H9 (cell line): ENCODE data around the gene ATG7. TPM values are rescaled to one million over a fixed set of nuclear protein-coding genes. Genes with fewer than 3 reads are reported as not detected.

Experiments used
- DNase-seq: peaks from one replicate; pipeline ENCODE4 v3.0.0-alpha.2; 2017
- H2AFZ ChIP-seq: one replicate; pipeline ENCODE4 v1.6.1; 2013; ENCODE audit warnings: mild to moderate bottlenecking, low read length, control low read depth, moderate library complexity
- H2AK5ac ChIP-seq: 2 replicates; pipeline ENCODE4 v1.6.1; 2013; ENCODE audit warnings: low read length, control low read depth, mixed read lengths; ENCODE audit not compliant: insufficient read length
- H2BK120ac ChIP-seq: one replicate; pipeline ENCODE4 v1.6.1; 2013; ENCODE audit warnings: low read depth, mild to moderate bottlenecking, low read length, control low read depth, inconsistent platforms; ENCODE audit not compliant: poor library complexity, severe bottlenecking
- H2BK12ac ChIP-seq: 2 replicates; pipeline ENCODE4 v1.6.1; 2013; ENCODE audit warnings: low read length, control low read depth, mixed read lengths, low read depth; ENCODE audit not compliant: insufficient read length
- H2BK15ac ChIP-seq: 2 replicates; pipeline ENCODE4 v1.6.1; 2013; ENCODE audit warnings: low read depth, low read length, control low read depth
- H2BK20ac ChIP-seq: one replicate; pipeline ENCODE4 v1.6.1; 2013; ENCODE audit warnings: low read depth, mild to moderate bottlenecking, low read length, control low read depth, inconsistent platforms; ENCODE audit not compliant: poor library complexity, severe bottlenecking
- H2BK5ac ChIP-seq: 2 replicates; pipeline ENCODE4 v1.6.1; 2013; ENCODE audit warnings: low read length, control low read depth, mixed read lengths; ENCODE audit not compliant: insufficient read length
- H3K14ac ChIP-seq: 2 replicates; pipeline ENCODE4 v1.6.1; 2013; ENCODE audit warnings: low read length, control low read depth; ENCODE audit not compliant: insufficient read depth
- H3K18ac ChIP-seq: 2 replicates; pipeline ENCODE4 v1.6.1; 2013; ENCODE audit warnings: low read depth, mild to moderate bottlenecking, mixed read lengths, low read length, control low read depth; ENCODE audit not compliant: insufficient read length
- H3K23ac ChIP-seq: 2 replicates; pipeline ENCODE4 v1.6.1; 2013; ENCODE audit warnings: low read length, control low read depth, mixed read lengths, low read depth; ENCODE audit not compliant: insufficient read length
- H3K23me2 ChIP-seq: 2 replicates; pipeline ENCODE4 v1.6.1; 2013; ENCODE audit warnings: low read depth, mild to moderate bottlenecking, mixed read lengths, low read length, control low read depth; ENCODE audit not compliant: insufficient read length, poor library complexity, severe bottlenecking
- H3K27ac ChIP-seq: 2 replicates; pipeline ENCODE4 v1.5.1; 2013; ENCODE audit warnings: low read length, control low read depth, mixed read lengths, low read depth; ENCODE audit not compliant: insufficient read length
- H3K27me3 ChIP-seq: 2 replicates; pipeline ENCODE4 v1.6.1; 2013; ENCODE audit warnings: low read length, control low read depth, inconsistent platforms; ENCODE audit not compliant: insufficient read depth
- H3K4ac ChIP-seq: 2 replicates; pipeline ENCODE4 v1.6.1; 2013; ENCODE audit warnings: low read depth, mild to moderate bottlenecking, control low read depth, inconsistent platforms, low read length, moderate library complexity
- H3K4me1 ChIP-seq: 2 replicates; pipeline ENCODE4 v1.6.1; 2013; ENCODE audit warnings: low read length, control low read depth, inconsistent platforms; ENCODE audit not compliant: insufficient read depth
- H3K4me2 ChIP-seq: 2 replicates; pipeline ENCODE4 v1.6.1; 2013; ENCODE audit warnings: low read length, control low read depth, mixed read lengths; ENCODE audit not compliant: insufficient read length, insufficient read depth
- H3K56ac ChIP-seq: 2 replicates; pipeline ENCODE4 v1.6.1; 2013; ENCODE audit warnings: low read depth, mild to moderate bottlenecking, mixed read lengths, low read length, control low read depth; ENCODE audit not compliant: insufficient read length
- H3K79me1 ChIP-seq: 2 replicates; pipeline ENCODE4 v1.6.1; 2013; ENCODE audit warnings: low read depth, mild to moderate bottlenecking, moderate library complexity, low read length, control low read depth, inconsistent platforms; ENCODE audit not compliant: insufficient read depth, poor library complexity, severe bottlenecking
- H3K79me2 ChIP-seq: 2 replicates; pipeline ENCODE4 v1.6.1; 2013; ENCODE audit warnings: low read length, control low read depth, inconsistent platforms; ENCODE audit not compliant: insufficient read depth
- H3K9ac ChIP-seq: 2 replicates; pipeline ENCODE4 v1.6.1; 2013; ENCODE audit warnings: low read length, control low read depth, mixed read lengths; ENCODE audit not compliant: insufficient read length; ENCODE audit errors: extremely low read depth
- H3K9me3 ChIP-seq: one replicate; pipeline ENCODE4 v1.6.1; 2013; ENCODE audit warnings: low read depth, low read length, inconsistent platforms; ENCODE audit not compliant: control insufficient read depth
- H3T11ph ChIP-seq: one replicate; pipeline ENCODE4 v1.6.1; 2013; ENCODE audit warnings: mild to moderate bottlenecking, low read length, control low read depth, inconsistent platforms
- H4K20me1 ChIP-seq: one replicate; pipeline ENCODE4 v1.6.1; 2013; ENCODE audit not compliant: control insufficient read depth, insufficient read length, insufficient read depth
- H4K5ac ChIP-seq: 2 replicates; pipeline ENCODE4 v1.6.1; 2013; ENCODE audit warnings: low read depth, mild to moderate bottlenecking, mixed read lengths, low read length, control low read depth; ENCODE audit not compliant: insufficient read length
- H4K8ac ChIP-seq: replicated peaks from 2 replicates; pipeline ENCODE4 v1.6.1; 2013; ENCODE audit warnings: low read length, control low read depth, mixed read lengths, low read depth; ENCODE audit not compliant: insufficient read length
- H4K91ac ChIP-seq: 2 replicates; pipeline ENCODE4 v1.6.1; 2013; ENCODE audit warnings: low read depth, mild to moderate bottlenecking, moderate library complexity, mixed read lengths, low read length, control low read depth; ENCODE audit not compliant: insufficient read length
- H3K27ac Mint-ChIP-seq, 3 experiments: 2 replicates in 2 of 3; 3 replicates in 1 of 3; pipeline ENCODE4 v1.8.0; 2020 to 2021; ENCODE audit warnings: mixed read lengths in 3 of 3, mild to moderate bottlenecking in 1 of 3, moderate library complexity in 1 of 3
- H3K27me3 Mint-ChIP-seq: 2 replicates; pipeline ENCODE4 v1.8.0; 2021; ENCODE audit warnings: low read depth, mild to moderate bottlenecking, moderate library complexity, mixed read lengths
- H3K36me3 Mint-ChIP-seq, 3 experiments: 2 replicates in 2 of 3; 3 replicates in 1 of 3; pipeline ENCODE4 v1.8.0; 2020 to 2021; ENCODE audit warnings: low read depth in 3 of 3, mixed read lengths in 3 of 3; ENCODE audit not compliant: insufficient read depth in 1 of 3
- H3K4me1 Mint-ChIP-seq, 2 experiments: 2 replicates each; pipeline ENCODE4 v1.8.0; 2020; ENCODE audit warnings: mixed read lengths in 2 of 2
- H3K4me3 Mint-ChIP-seq, 2 experiments: 2 replicates in 1 of 2; 3 replicates in 1 of 2; pipeline ENCODE4 v1.8.0; 2020 to 2021; ENCODE audit warnings: mild to moderate bottlenecking in 2 of 2, mixed read lengths in 2 of 2, moderate library complexity in 1 of 2
- H3K9me3 Mint-ChIP-seq, 2 experiments: 2 replicates in 1 of 2; 3 replicates in 1 of 2; pipeline ENCODE4 v1.8.0; 2020; ENCODE audit warnings: mild to moderate bottlenecking in 2 of 2, mixed read lengths in 2 of 2, moderate library complexity in 1 of 2
- WGBS: extraction: QIAGEN DNeasy Blood & Tissue Kit; methylation state at CpG from one replicate; pipeline ENCODE4 v1.1.7; 2013; ENCODE audit warnings: missing lambda C conversion rate, low lambda C conversion rate, mixed read lengths; ENCODE audit not compliant: insufficient read length; ENCODE audit errors: extremely low coverage; 5-methylcytosine and 5-hydroxymethylcytosine counted together
- total RNA-seq: library from RNA; stranded (reverse); gene quantifications from 2 replicates; pipeline ENCODE4 v1.2.1, GENCODE V29; 2021
- TF ChIP-seq, protein P1 (sequence below): fragments of 200-600 bp; sonication (generic); conservative IDR thresholded peaks from 3 replicates; pipeline ENCODE4 v1.8.0; 2021; ENCODE audit warnings: antibody characterized with exemption, mild to moderate bottlenecking

ATG7 gene
- total RNA-seq, 1 experiment from 2014 or later = 17.9 TPM

DNA sequence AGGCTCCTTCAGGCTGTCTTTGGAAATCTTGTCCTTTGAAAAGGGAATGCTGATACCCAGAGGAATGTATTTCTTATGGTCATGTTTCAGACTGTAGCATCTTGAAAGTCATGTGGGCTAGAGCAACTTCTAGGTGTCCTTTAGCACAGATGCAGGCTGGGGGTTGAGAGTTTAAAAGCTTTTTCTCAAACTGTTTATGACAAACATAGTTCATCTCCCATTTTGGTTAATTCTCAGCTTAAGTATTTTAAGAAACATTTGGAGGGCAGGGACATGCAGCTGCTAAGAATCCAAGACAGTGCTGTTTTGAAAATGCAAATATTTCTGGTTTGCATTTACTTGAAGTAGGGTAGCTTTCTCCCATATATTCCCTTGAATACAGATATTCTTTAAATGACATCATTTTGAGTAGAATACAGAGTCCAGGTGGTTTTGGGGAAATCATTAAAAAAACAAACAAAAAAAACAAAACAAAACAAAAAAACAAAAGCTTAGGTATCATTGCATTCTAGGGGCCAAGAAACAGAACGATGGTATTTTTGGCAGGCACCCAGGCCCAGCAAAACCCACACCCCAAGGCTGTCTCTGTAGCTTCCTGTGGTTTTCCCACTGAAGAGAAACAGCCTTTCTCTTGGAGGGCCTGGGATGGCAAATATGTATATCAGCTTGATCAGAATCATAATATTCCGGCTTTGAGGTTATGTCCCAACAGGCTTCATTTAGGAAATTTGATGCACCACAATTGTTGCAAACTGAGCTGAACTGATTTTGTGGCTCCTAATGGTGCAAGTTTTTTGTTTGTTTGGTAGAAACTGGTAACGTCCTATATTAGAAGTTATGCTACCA, 120.0 kb downstream of the ATG7 start:
- Histone ChIP-seq H3K4ac (no peak overlapping the region), H3K79me1 (no peaks in the 10 kb centered on the region), H4K91ac (no peak overlapping the region), H3K27ac (no peak overlapping the region), H2AFZ (no peak overlapping the region), H2AK5ac (no peak overlapping the region), H3K23ac (no peak overlapping the region), H2BK120ac (no peak overlapping the region), H3K9ac (no peak overlapping the region), H3K27me3 (no peaks in the 10 kb centered on the region), H3K23me2 (no peaks in the 10 kb centered on the region), H2BK12ac (no peak overlapping the region), H4K20me1 (no peaks in the 10 kb centered on the region), H3K79me2 (no peaks in the 10 kb centered on the region), H4K8ac (no peak overlapping the region), H3K9me3 (no peaks in the 10 kb centered on the region), H2BK15ac (no peak overlapping the region), H2BK20ac (no peak overlapping the region), H3T11ph (no peak overlapping the region), H3K14ac (no peak overlapping the region), H3K4me2 (no peak overlapping the region), H3K56ac (no peak overlapping the region), H3K4me1 (no peaks in the 10 kb centered on the region; the same call in 1 of the 2 replicates), H3K18ac (no peak overlapping the region), H2BK5ac (no peak overlapping the region), H4K5ac (no peak overlapping the region)
- WGBS = no CpG with 5 or more reads among the region's 3 CpGs
- no peak overlapping the region for H3K4me3 Mint-ChIP-seq
- H3K27ac Mint-ChIP-seq = no peak overlapping the region
- TF ChIP-seq, protein P1, sequence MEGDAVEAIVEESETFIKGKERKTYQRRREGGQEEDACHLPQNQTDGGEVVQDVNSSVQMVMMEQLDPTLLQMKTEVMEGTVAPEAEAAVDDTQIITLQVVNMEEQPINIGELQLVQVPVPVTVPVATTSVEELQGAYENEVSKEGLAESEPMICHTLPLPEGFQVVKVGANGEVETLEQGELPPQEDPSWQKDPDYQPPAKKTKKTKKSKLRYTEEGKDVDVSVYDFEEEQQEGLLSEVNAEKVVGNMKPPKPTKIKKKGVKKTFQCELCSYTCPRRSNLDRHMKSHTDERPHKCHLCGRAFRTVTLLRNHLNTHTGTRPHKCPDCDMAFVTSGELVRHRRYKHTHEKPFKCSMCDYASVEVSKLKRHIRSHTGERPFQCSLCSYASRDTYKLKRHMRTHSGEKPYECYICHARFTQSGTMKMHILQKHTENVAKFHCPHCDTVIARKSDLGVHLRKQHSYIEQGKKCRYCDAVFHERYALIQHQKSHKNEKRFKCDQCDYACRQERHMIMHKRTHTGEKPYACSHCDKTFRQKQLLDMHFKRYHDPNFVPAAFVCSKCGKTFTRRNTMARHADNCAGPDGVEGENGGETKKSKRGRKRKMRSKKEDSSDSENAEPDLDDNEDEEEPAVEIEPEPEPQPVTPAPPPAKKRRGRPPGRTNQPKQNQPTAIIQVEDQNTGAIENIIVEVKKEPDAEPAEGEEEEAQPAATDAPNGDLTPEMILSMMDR = no peak
- H3K36me3 Mint-ChIP-seq = no peaks in the 10 kb centered on the region
- no peak for DNase-seq
- no peaks in the 10 kb centered on the region for H3K27me3 Mint-ChIP-seq
- peaks cover 16 to 20% of the 10 kb centered on the region in 2 experiments for H3K4me1 Mint-ChIP-seq
- no peaks in the 10 kb centered on the region; a peak in 1 of 5 replicates for H3K9me3 Mint-ChIP-seq
